HG03521 (cell line): Measurements from ENCODE around the gene HMCN2.

Experiments
- ATAC-seq: cut with Tn5 transposase; IDR thresholded peaks from one replicate; pipeline ENCODE4 v1.9.1; 2021; ENCODE audit warnings: mild to moderate bottlenecking, moderate library complexity; ENCODE audit not compliant: unreplicated experiment

HMCN2 gene

DNA sequence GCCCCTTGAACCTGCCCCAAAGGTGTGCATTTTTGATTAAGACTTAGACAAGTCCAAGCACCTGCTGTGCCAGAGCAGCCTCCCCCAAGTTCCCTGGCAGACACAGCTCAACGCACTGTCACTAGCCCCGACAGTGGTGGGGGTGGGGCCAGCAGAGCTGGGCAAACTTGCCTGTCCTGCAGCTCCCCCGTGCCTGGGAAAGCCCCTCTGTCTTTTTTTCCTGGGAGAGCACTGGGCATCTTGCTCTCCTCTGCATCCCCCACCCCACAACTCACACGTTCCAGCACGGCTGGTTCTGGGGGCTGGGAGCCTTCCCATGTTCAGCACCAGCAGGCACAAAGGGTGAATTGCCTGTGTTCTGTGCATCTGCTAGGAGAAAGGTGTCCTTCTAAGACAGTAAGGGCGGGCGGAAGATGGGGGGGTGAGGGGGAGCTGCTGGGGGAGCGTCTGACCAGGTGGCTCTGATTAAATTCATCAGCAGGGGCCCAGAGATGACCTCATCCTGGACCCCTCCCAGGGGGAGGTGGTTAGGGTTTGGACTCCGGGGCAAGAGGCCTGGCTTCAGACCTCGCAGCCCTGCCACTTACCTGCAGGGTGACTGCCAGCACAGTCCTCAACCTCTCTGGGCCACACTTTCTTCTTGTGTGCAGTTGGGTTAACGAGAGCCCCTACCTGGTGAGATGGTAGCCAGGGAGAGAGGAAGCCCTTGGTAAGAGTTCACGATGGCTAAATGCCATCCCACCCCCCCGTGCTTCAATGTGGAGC, 23.5 kb downstream of the HMCN2 start:
- ATAC-seq = no peak

DNA sequence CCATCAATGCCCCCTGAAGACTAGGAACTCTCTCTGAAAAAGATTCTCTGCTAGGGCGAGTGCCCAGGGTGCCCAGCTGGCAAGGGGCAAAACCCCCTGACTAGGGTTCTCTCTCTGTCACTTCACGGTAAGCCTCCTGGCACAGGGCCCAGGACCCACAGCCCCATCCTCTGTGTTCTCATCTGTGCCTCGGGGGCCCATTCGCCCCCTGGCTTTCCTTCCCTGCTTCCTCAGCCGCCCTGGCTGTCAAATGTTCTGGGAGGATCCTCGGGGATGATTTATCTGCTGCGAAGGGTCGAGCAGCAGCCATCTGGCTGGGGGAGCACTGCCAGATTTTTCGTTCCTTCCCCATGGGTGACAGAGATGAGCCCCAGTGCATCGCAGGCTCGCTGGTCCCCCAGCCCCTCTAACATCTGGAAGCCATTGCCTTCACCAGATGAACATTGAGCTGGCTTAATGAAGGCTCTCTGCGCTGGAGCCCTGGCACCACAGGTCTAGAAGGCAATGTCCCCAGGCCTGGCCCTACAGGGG, 24.2 kb downstream of the HMCN2 start:
- ATAC-seq = no peak

DNA sequence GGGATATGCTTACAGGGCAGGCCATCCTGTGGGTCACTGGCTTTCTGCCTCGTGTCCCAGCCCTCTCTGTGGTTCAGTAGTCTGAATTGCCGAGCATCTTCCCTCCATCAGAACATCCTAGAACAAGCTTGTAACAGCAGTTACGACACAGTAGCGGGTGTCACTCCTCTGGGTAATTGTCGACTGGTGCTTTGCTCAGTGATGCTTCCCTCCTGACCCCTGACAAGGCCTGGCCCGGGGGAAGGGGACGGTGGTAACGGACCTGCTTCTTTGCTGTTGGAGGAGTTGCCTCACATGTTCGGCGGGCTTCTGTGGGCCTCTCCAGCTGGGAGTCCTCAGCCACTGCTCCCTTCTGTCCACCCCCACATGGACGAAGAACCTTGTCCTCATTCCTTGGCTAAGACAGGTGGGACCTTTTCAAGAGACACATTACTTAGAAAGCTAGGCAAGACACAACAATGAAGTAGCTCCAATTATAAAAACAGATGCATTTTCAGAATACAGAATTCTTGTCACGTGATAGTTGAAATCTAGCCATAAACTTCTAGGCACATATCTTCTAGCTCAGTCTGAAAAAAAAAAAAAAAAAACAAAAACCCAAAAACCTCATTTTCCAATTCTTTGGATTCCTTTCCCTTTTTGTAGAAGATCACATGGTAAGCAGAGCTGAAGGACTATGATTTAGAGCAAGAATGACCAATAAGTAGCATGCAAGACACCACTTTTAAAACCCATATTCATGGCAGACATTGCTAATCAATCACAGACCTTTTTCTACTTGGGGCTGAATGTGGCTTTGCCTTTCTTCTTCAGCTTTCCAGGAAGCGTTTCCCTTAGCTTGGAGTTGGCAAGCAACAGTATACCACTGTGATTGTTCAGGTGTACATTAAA, 25.0 kb downstream of the HMCN2 start:
- no peak for ATAC-seq

DNA sequence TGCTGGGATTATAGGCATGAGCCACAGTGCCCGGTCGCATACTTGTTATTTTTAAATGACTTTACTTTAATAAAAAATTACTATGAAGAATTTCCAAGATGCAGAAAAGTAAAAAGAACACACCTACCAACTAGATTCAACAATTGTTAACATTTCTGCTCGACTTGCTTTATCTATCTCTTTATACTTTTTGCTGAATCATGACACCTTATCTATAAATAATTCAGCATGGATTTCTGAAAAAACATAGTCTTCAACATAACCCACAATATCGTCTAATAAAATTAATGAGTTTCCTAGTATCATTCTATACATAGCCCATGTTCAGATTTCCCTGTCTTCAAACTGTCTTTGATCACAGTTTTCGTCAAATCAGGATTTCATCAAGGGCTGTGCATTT, 25.9 kb downstream of the HMCN2 start:
- no peak for ATAC-seq

DNA sequence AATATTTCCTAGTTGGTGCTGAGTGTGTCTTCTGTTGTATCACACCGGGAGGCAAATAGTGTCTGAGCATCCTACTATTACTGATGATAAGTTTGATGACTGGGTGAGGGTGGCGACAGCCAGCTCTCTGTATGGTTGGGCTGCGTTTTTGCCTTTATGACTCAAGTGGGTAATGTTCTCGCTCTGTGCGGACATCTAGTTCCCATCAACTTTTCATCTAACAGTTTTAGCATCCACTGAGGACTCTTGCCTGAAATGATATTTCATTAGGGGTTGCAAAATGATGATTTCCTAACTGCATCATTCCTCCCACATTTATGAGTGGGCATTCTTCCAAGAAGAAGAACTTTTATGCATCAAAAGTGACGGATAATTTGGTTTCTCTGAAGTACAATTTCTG, 26.5 kb downstream of the HMCN2 start:
- ATAC-seq = no peak

DNA sequence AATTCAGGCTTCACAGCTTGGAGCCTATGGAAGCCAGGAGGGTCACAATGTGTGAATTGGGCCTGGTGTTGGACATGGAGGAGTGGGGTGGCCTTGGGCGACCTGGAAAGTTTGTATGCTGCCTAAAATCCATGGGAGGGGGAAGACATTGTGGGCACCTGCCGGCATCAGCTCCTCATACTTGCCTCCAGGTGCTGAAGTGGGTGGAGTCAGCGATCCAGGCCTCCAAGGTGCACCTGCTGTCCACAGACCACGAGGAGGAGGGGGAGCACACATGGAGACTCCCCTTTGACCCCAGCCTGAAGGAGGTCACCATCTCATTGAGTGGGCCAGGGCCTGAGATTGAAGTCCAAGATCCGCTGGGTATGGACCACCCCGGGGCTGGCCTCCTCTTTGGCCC, 29.1 kb downstream of the HMCN2 start:
- no peak for ATAC-seq

DNA sequence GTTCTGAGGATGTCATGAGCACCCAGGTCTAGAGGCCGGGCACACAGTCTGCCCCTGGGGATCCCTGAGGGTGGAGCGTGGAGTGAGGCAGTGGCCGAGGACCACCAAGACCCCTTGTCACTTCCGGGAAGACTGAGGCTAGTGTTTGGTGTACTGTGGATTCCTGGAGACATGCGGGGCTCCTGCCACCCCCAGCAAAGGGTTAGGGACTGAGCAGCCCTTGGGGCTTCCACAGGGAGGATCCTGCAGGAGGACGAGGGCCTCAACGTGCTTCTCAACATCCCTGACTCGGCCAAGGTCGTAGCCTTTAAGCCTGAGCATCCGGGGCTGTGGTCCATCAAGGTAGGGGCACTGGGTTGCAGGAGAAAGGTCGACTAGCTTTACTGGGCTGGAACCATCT, 29.9 kb downstream of the HMCN2 start:
- ATAC-seq = no peak

DNA sequence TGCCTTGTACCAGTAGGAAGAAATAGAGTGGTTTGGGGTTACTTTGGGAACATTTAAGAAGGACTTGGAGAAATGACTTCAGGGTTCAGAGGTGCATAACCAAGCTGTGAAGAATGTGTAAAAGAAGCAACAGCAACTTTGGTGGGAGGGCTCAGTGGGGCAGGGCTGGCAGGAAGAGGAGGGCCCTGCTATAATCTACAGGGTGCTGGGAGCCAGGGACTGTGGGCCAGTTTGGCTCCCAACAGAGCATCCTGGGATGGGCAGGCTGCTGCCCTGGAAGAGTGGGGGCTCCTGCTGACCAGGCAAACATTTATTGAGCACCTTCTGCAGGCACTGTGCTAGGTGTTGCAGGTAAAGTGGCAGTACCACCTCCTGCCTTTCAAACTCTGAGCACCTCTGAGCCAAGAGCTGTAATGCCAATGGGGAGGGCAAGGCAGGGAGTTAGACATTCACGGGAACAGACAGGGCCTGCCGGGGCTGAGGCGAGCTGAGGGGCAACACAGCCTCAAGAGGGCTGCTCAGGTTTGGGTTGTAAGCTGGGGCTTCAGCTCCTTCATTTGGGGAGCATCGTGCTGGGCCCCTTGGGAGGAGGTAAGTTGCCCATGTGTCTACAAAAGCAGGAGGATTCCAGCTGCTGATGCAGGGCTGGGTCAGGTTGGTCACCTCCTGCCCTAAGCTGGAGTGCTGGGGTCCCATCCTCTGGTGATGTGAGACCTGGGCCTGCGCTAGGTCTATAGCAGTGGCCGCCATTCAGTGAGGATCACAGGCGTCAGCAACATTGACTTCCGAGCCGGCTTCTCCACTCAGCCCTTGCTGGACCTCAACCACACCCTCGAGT, 30.6 kb downstream of the HMCN2 start:
- no peak for ATAC-seq

DNA sequence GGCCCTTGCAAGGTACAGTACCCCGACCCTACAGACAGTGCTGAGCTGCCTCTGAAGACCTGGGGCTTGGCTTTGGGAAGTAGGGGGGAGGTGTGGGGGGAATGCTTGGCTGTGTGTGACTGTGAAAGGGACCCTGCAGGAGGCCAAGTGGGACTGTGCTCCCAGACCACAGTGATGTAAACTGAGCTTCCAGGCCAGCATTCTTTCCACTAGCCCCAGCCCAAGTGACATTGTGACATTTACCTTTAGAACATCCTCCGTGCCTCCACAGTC, 31.2 kb downstream of the HMCN2 start:
- no peak for ATAC-seq

DNA sequence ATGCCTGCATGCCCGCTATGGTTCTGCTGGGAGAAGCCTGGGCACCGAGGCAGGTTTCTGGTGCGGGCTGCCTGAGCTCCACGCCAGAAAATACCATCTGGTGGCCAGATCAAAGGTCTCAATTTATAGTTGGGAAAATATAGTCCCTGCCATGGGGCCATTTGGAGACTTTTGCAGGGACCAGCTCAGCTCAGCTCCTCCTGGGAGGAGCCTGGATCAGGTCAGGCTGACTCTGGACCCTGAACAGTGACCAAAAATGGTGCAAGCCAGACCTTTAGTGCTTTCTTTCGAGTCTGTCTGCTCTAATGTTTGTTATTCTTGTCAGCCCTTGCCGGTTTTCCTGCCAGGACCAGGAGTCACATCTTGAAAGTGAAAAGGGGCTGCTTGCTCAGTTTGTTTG, 31.8 kb downstream of the HMCN2 start:
- ATAC-seq = no peak

DNA sequence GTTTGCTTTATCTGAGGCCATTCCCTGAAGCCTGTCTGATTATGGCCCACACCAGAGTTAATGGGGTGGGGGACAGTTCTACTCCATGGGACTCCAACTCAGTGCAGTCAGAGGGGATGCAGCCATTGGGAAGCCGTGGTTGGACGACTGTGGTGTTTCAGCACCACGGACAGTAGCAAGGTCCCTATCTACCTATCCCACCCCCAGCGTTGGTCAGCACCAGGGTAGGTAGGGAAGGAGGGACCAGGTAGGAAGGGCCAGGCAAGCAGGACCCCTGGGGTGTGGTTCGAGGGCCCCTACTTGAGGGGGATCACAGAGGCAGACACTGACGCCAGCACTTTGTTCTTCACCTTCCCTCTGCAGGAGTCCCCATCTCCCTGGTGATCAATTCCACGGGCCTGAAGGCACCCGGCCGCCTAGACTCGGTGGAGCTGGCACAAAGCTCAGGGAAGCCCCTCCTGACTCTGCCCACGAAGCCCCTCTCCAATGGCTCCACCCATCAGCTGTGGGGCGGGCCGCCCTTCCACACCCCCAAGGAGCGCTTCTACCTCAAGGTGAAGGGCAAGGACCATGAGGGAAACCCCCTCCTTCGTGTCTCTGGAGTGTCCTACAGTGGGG, 33.2 kb downstream of the HMCN2 start:
- ATAC-seq = no peak

DNA sequence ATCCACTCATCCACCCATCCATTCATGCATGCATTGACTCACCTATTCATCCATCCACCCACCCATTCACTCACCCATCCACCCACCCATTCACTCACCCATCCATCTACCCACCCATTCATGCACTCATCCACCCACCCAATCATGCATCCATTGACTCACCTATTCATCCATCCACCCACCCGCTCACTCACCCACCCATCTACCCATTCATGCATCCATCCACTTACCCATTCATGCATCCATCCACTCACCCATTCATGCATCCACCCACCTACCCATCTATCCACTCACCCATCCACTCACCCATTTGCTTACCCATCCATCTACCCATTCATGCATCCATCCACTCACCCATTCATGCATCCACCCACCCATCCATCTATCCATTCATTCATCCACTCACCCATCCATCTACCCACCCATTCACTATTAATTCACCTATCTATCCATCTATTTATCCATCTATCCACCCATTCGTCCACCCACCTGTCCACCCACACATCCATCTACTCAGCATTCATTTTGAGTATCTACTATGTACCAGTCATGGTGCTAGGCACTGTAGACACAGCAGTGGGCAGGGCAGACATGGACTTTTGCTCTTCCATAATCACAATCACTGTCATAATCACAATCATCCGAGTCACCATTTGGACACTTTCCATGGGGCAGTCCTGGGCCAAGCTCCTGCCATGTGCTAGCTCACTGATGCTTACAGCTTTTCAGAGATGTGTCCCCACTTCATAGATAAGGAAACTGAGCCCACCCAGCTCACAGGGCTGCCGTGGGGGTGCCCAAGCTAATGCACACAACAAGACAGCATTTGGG, 34.4 kb downstream of the HMCN2 start:
- ATAC-seq = no peak

DNA sequence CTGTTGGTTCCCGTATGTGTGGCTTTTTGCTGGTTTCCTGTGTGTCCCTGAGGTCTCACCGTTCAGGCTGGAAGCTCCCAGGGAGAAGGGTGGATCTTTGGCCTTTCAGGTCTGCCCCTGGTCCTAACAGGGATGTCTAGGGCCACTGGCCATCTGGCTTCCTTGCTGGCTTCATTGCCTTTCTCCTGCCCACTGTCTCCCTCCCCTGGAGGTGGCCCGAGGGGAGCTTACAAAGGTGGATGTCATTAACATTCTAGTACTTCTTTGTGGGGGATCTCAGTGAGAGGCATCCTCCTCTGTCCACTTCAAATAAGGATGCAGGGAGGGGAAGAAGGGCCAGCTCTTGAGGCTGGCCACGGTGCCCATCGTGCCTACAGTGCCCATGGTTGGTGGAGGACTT, 35.2 kb downstream of the HMCN2 start:
- ATAC-seq = no peak

DNA sequence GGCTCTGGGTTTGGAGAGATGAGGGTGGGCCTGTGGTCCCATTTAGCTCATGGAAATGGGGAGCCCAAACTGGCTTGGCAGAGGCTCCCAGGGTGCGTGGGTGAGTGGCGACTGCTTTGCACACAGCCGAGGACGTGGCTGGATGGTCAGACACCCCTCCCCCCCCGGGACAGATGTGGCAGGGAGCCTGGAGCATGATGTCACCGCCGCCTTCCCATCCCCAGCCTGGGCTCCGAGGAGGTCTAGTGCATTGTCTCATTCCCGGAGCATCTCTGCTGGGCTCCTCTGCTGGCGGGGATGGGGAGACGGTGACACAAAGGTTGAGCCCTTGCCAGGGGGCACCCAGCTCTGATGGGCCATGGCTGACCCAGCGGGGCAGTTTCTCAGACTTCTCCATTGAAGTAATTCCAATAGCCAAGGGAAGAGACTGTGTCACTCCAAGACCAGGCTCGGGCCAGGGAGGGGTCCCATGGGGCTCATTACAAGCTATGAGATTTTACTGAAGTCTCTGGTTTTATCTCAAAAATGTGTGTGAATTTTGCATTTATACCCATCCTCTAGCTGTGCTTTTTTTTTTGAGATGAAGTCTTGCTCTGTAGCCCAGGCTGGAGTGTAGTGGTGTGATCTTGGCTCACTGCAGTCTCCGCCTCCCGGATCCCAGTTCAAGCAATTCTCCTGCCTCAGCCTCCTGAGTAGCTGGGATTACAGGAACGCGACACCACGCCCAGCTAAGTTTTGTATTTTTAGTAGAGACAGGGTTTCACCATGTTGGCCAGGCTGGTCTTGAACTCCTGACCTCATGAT, 36.1 kb downstream of the HMCN2 start:
- ATAC-seq = no peak

DNA sequence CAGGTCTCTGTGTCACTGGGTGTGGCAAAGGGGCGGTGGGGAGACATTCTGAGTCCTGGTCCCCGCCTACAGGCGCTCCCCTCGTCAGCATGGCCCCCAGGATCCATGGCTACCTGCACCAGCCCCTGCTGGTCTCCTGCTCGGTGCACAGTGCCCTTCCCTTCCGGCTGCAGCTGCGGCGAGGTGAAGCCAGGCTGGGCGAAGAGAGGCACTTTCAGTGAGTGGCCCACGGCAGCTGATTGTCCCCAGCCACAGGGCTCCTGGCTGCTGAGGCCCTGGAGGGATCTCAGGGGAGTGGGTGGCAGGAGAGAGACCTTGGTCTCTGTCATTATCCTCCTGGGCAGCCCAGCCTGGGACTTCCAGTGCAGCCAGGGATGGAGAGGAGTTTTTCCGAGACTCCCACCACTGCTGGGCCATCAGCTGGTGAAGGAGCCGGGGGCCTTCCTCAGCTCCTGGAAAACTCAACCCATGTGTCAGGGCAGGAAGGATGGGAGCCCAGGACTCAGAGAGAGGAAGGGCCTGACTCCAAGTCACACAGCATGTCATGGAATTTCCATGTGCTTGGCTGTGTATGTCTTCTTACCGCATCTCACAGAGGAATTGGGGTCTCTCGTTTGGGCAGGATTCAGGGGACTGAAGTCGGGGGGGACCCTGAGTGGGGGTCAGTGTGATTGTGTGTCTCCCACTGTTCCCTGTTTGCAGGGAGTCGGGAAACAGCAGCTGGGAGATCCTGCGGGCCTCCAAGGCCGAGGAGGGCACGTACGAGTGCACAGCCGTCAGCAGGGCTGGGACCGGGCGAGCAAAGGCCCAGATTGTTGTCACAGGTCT, 37.4 kb downstream of the HMCN2 start:
- ATAC-seq = no peak

DNA sequence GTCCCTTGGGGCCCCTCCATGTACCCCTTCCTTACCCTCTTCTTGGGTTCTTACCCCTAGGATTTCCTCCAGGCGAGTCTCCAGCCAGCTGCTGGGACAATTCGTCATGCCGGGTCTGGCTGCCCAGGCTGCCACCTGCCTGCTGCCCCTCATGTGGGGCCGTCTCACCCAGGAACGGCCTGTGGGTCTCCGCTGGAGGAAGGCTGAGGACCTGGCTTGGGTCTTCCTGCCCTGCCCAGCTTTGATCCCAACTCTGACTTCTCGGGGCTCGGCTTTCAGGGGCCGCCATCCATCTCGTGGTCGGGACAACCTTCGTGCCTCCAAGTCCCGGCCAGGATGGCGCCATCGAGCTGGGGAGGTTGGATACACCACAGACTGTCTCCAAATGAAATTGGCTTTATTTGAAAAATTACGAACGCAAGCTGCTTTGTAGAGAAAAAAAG, 38.1 kb downstream of the HMCN2 start:
- ATAC-seq = no peak

DNA sequence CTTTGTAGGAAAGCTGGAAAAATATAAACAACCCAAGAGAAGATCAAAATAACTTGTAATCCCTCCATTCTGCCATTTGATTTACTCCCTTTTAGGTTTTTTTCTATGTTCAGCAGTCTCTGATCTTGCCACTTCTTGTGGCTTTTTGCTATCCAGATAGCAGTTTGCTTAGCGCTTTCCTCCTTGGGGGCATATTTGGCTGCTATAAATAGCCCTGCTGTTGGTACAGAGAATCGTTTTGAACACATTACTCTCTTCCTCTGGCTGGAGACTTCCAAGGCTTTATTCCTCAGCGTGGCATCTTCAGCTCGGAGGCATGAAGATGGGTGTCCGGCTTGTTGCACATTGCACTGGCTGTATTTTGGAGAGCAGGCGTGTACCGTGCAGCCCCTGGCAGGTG, 38.6 kb downstream of the HMCN2 start:
- ATAC-seq = no peak

DNA sequence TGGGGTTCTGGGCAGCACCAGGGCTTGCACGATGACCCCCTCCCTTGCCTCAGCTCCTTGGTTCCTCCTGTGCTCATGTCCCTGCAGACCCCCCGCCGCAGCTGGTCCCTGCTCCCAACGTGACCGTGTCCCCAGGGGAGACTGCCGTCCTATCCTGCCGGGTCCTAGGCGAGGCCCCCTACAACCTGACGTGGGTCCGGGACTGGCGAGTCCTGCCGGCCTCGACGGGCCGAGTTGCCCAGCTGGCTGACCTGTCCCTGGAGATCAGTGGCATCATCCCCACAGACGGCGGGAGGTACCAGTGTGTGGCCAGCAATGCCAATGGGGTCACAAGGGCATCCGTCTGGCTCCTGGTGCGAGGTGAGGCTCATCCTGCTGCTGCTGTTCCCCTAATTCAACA, 39.1 kb downstream of the HMCN2 start:
- ATAC-seq = no peak
